GM18861 (cell line): ENCODE data around the gene CDK11B.

Source experiments
- ATAC-seq: cut with Tn5 transposase; IDR thresholded peaks from one replicate; pipeline ENCODE4 v1.9.1; 2021; ENCODE audit not compliant: unreplicated experiment

CDK11B gene

DNA sequence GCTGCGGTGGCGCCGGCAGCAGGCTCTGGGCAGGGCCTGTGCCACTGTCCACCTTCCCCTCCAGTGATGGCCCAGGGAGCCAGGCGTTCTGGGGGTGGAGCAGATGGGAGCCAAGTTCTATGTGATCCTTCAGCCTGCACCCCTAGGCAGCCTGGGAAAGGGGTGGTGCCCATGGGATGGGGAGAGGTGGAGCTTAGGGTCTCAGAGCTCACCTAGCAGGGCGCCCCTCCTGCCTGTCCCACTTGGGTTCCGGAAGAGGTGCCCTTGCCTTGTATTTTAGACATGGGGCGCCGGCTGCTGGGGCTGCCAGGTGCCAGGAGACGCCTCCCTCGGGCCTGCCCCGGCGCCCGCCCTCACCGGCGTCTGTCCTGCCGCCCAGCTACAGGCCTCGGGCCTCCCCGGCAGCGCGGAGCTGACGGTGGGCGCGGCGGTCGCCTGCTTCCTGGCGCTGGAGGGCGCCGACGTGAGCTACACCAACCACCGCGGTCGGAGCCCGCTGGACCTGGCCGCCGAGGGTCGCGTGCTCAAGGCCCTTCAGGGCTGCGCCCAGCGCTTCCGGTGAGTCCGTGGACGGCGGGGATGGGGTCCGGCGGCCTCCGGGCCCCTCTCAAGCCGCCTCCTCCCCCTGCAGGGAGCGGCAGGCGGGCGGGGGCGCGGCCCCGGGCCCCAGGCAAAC is 29.9 kb downstream of the CDK11B start:
- no peak for ATAC-seq

DNA sequence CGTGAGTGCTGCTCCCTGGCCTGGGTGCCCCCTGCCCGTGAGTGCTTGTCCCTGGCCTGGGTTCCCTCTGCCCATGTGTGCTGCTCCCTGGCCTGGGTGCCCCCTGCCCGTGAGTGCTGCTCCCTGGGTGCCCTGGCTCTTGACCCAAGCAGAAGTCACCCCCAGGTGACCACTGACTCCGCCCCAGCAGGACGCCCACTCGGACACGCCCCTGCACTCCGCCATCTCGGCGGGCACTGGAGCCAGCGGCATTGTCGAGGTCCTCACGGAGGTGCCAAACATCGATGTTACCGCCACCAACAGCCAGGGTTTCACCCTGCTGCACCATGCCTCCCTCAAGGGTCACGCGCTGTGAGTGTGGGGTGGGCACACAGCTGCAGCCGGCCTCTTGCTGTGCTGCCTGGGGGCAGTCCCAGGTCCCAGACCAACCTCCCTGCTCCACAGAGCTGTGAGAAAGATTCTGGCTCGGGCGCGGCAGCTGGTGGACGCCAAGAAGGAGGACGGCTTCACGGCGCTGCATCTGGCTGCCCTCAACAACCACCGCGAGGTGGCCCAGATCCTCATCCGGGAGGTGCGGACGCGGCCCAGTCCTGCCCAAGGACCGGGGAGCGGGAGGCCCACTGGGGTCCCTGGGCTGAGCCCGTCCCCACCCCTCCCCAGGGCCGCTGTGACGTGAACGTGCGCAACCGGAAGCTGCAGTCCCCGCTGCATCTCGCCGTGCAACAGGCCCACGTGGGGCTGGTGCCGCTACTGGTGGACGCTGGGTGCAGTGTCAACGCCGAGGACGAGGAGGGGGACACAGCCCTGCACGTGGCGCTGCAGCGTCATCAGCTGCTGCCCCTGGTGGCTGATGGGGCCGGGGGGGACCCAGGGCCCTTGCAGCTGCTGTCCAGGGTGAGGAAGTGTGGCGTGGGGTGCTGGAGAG is 30.7 kb downstream of the CDK11B start:
- ATAC-seq = no peak

DNA sequence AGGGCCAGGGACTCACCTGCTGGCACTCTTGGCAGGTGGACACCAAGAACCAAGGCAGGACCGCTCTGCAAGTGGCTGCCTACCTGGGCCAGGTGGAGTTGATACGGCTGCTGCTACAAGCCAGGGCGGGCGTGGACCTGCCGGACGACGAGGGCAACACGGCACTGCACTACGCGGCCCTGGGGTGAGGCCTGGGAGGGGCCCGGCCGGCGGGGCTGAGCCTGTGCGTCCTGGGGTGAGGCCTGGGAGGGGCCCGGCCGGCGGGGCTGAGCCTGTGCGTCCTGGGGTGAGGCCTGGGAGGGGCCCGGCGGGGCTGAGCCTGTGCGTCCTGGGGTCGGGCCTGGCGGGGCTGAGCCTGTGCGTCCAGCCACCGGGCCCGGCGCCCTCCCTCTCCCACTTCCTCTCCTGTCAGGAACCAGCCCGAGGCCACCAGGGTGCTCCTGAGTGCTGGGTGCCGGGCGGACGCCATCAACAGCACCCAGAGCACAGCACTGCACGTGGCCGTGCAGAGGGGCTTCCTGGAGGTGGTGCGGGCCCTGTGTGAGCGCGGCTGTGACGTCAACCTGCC is 31.5 kb downstream of the CDK11B start:
- ATAC-seq = no peak

DNA sequence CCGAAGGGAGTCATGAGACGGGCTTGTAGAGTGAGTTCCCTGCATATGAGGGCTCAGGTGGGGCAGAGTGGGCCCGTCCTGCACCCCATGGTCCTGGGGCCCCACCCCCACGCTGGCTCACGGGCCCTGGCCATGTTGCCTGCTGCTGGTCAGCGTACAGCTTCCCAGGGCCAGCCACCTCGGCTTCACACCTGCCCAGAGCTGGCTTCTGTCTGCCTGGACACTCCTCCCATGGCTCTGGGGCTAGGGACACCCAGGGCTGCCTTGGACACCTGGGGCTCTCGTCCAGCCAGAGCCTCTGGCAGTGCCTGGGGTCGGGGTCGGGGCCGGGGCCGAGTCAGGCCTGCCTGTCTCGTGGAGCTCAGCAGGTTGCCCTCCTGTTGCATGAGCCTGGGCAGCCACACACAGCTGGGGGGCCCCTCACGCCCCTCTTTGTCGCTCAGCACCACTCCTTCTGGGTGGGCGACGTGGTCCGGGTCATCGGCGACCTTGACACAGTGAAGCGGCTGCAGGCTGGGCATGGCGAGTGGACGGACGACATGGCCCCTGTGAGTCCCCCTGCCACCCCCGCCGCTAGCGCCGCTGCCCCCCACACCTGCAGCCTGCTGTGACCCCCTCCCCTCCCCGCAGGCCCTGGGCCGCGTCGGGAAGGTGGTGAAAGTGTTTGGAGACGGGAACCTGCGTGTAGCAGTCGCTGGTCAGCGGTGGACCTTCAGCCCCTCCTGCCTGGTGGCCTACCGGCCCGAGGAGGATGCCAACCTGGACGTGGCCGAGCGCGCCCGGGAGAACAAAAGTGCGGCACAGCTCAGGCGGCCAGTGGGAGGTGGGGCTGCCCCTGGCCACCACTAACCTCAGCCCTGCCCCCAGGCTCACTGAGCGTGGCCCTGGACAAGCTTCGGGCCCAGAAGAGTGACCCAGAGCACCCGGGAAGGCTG is 32.3 kb downstream of the CDK11B start:
- no peak for ATAC-seq

DNA sequence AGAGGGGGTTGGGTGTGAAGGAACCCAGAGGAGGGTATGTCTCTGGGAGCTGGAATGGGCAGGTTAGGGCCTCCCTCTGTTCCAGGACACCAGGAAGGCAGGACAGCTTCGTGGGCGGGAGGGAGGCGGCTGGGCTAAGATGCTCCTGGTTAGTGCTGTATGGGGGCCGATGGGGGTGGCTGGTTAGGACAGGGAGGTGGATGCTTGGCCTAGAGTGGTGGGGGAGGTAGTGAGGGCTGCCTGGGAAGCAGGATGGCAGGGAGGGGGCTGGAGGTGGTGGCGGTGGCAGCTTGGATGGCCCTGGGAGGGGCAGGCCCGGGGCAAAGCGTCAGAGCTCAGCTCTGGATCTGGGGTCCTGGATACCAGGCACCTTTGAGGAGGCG is 33.0 kb downstream of the CDK11B start:
- no peak for ATAC-seq

DNA sequence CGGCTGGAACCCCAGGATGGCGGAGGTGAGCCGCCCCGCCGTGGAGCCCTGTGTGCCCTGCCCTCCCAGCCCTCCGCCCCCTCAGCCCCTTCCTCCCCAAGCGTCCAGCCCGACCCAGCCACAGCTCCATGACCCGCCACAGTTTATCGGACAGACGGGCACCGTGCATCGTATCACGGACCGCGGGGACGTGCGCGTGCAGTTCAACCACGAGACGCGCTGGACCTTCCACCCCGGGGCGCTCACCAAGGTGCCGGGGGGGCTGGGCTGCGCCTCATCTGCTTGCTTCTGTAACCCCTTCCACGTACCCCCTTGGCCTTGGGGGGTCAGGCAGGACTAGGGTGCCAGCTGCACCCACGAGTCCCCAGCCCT is 33.4 kb downstream of the CDK11B start:
- no peak for ATAC-seq

DNA sequence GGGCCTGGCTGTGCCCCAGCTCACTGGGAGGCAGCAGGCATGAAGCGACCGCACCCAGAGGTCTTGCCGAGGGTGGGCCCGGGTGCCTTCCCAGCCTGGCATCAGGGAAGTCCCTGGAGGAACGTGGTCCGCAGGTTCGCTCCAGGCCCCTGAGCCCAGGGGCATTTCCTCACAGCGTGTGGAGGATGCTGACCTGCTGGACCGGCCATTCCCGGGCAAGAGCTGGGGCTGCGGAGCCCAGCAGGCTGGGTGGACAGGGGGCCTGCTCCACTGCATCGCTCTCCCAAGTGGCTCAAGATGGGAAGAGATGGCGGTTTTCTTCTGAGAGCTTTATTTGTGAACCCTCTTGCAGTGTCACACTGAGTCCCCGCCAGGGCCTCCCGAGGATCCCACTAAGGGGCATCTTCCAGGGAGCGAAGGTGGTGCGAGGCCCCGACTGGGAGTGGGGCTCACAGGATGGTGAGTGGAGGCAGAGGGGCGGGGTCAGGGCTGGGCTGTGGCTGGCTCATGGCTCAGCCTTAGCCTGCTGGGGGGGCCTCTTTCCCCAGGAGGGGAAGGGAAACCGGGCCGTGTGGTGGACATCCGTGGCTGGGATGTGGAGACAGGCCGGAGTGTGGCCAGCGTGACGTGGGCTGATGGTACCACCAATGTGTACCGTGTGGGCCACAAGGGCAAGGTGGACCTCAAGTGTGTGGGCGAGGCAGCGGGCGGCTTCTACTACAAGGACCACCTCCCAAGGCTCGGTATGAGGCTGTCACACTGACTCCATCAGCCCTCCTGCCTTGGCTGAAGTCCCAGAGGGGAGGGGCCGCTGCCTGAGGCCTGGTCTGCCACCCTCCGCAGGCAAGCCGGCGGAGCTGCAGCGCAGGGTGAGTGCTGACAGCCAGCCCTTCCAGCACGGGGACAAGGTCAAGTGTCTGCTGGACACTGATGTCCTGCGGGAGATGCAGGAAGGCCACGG is 34.1 kb downstream of the CDK11B start:
- ATAC-seq = no peak

DNA sequence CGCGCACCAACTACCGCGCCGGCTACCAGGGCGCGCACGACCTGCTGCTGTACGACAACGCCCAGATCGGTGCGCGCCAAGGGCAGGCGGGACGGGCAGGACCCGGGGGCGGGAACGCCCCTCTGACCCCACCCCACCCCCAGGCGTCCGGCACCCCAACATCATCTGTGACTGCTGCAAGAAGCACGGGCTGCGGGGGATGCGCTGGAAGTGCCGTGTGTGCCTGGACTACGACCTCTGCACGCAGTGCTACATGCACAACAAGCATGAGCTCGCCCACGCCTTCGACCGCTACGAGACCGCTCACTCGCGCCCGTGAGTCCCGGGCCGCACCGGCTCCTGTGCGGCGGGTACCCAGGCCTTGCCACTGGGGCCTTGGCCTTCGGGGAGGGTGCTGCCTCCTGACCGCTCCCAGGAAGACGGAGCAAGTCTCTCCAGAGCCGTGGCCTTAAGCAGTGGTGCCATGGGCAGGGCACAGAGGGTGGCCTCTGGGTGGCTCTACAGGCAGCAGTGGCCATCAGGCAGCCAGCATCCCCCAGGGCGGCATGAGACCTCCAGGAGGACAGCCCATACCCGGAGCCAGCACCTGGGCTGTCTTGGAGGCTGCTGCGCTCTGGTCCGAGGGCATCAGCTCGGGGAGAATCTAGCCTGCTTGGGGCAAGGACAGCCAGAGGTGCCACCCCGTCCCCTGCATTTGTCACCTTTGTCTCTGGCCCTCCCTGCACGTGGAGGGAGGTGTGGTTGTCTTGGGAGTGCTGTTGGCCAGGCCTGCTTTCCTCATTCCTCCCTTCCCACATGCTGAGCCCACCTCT is 35.0 kb downstream of the CDK11B start:
- no peak for ATAC-seq

DNA sequence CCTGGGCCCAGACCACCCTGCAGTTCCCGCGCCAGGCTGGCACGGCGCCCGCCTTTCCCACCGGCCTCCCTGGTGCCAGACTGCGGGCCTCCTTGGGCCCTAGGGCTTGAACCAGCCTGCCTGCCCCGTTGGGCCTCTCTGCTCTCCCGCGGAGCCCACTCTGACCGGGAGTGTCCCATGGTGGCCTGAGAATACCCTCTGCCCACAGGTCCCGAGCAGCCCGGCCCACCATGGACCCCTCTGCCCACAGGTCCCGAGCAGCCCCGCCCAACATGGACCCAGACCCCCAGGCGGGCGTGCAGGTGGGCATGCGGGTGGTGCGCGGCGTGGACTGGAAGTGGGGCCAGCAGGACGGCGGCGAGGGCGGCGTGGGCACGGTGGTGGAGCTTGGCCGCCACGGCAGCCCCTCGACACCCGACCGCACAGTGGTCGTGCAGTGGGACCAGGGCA is 35.6 kb downstream of the CDK11B start:
- no peak for ATAC-seq

DNA sequence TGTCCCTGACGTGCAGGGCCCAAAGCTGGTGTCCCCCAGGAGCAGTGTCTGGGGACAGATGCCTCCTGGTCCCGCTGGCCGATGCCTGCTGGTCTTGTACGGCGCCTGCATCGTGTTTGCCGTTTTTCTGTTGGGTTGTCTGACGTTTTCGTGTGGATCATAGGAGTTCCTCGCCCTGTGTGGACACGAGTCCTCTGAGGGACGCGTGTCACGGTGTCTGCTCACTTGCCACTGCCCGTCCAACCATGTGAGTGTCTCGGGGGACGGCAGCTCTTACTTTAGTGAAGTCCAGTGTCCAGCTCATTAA is 36.1 kb downstream of the CDK11B start:
- ATAC-seq = no peak

DNA sequence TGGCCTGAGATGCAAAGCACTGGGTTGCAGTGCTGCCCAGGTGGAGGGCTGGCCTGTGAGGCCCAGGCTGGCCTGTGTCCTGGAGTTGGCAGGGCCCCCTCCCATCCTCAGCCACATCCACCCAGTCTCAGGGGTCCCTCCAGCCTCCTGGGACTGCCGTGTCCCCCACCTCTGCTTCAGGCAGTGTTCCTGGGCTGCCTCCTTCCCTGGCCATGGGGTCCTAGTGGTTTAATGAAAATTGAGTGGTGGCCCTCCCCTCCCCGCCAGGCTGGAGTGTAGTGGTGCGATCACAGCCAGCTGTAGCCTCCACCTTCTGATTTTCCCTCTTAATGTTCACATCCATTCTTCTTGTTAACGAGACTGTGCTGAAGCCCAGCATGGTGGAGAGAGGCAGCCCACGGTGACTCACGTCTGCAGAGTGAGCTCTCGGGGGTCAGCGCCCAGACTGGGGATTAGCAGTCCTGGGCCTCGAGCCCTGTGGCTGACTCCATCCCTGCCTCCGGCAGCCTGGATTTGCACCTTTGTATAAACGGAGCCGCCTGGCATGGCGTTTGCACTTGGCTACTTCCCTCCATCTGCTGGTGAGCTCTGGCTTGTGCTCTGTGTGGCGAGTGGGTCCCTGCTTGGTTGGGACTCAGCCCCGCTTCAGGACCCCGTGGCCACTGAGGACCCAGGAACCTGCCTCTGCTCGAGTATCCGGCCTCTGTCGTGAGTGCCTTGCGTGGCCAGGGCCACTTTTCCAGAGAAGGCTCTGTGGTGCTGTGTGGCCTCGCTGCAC is 36.6 kb downstream of the CDK11B start:
- no peak for ATAC-seq

DNA sequence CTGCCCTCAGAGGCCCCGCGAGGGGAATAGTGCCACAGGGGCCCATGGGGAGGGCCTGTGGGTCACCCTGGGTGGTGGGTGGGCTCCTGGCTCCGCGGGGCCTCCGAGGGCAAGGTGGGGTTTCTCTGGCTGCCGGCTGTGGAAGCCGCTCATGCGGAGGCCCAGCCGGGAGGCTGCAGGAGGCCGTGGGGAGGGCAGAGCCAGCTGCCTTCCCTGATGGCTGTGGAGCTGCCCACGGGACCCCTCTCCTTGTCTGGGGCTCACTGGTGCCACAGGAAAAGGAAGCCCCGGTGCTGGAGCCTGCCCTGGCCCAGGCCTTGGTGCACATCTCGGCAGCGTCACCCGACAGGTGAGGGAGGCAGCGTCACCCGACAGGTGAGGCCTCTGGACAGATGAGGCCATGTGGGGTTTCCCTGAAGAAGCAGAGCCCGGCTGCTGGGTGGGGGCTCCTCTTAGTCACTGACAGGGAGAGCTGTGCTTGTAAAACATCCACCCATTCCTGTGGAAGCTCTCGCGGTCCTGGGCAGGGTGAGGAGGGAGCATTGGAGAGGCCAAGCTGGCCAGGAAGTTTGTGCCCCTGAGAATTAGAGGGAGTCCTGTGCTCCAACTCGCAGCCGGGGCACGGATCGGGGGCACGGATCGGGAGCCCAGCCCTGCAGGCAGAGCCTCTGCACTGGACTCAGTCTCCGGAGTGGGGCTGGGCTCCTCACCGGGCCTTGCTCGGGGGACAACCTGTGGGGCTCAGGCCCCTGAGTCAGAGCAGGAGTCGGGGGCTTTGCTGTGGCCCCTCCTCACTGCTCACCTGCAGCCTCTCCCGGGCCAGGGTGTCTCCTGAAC is 37.4 kb downstream of the CDK11B start:
- ATAC-seq = no peak

DNA sequence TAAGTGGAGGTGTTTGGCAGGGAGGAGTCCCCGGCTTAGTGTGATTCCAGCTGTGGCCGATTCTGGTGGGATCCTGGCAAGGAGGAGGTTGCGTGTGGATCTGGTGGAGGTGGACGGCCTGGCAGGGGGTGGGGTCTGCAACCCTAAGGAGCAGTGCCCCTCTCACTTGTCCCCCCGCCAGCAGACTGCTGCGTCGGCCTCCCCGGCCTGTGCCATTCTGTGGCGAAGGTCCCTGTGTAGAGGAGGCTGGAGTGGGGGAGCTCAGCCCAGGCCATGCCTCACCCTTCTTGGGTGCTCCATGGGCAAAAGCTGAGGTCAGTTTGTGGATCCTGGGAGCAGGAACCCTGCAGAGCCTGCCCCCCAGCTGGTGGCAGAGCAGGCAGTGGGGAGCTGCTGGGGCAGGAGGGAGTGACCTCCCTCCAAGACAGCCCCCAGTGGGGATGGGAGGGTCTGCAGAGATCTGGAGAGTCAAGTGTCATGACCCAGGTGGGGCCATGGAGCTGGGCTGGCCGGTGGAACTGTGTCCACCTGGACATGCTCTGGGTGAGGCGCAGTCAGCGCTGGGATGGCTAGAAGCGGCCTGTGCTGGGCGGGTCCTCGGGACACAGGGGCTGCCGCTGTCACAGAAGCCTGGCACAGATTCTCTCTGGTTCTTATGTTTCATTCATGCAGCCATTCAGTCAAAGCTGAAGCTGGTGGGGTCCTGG is 38.2 kb downstream of the CDK11B start:
- no peak for ATAC-seq

DNA sequence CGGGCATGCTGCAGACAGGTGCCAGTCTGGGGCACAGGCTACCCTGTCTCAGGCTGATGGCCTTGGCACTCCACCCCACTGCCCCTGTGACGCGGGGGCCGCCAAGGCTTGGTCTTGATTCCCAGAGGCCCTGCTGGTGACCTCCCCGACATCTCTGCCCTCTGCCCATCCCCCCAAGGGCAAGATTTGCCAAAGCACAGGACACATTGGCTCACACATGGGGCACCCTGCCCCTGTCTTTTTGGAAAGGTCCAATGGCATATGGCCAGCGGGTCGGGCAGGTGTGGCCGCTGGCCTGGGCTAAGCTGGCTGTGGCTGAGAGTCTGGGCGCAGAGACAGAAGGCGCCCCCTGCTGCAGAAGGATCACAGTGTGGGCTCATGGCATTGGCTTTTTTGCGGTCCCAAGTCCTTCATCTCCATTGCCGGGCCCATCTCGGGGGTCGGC is 38.9 kb downstream of the CDK11B start:
- no peak for ATAC-seq

DNA sequence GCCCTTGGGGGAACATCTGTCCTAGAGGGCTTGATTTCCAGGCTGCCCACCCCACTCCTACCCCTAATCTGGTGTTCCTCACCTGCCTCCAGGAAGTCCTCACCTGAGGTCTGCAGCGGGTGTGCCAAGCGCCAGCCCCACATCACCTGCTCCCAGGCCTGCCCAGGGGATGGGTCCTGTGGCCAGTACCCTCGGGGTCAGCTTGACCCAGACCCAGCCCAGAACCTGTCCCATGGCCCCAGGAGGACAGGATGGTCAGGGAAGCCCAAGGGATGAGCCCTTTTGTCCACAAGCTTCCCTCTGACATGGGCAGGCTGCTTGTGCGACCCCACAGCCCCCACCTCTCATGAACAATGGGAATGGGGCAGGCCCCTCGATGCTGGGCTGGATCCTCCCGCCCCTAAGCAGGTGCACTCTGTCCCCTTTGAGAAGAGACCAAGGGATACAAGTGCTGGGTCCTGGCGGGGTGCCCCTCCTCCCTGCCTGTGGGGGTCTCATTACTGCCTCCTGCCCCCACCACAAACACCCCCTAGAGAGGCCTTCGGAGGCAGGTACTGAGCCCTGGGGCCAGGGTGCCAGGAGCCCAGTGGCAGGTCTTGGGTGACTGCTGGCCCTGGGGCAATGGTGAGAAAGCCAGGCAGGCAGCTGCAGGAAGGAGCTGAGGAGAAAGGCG is 40.3 kb downstream of the CDK11B start:
- no peak for ATAC-seq

DNA sequence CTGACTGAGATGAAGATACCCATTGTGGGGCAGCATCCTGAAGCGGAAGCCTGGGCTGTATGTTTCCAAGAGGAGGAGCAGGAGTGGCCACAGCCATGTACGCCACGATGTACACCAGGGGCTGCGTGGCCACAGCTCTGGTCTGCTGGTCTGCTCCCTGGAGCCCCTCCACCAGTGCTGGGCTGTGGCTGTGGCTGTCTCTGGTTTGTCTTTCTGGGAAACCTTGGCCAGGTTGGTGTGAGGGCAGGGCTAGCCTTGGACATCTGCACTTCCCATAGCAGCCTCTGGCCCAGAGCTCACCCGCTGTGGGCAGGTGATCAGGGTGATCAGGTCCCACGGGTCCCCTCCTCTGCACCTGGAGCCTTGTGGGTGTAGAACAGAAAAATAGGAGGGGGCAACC is 40.9 kb downstream of the CDK11B start:
- no peak for ATAC-seq
